SU-DHL-6 (cell line): ENCODE data around the gene ANKRD13A.

Experiments used
- H2AFZ ChIP-seq: fragments of 200-600 bp; sonication (generic); 2 replicates; pipeline ENCODE4 v1.6.1; 2014; ENCODE audit warnings: low read depth, mild to moderate bottlenecking, moderate library complexity, mixed read lengths, antibody characterized with exemption, low read length; ENCODE audit not compliant: severe bottlenecking
- H3F3A ChIP-seq: fragments of 200-600 bp; shearing (Covaris generic); 2 replicates; pipeline ENCODE4 v1.6.0; 2016; ENCODE audit warnings: antibody characterized with exemption, mild to moderate bottlenecking; ENCODE audit not compliant: insufficient read depth
- H3K27ac ChIP-seq: fragments of 200-600 bp; sonication (generic); 2 replicates; pipeline ENCODE4 v1.5.1; 2016; ENCODE audit warnings: low read depth, mild to moderate bottlenecking, low read length, moderate library complexity, mixed read lengths
- H3K27me3 ChIP-seq: fragments of 200-600 bp; sonication (generic), shearing (Covaris generic); 2 replicates; pipeline ENCODE4 v1.6.0; 2014; ENCODE audit warnings: mild to moderate bottlenecking, low read length
- H3K36me3 ChIP-seq: fragments of 200-600 bp; sonication (generic); 2 replicates; pipeline ENCODE4 v1.6.1; 2014; ENCODE audit warnings: mild to moderate bottlenecking, low read length, mixed read lengths
- H3K4me2 ChIP-seq: fragments of 300-600, 200-600 bp; shearing (Covaris generic), sonication (generic); 2 replicates; pipeline ENCODE4 v1.6.0; 2014; ENCODE audit warnings: low read length, low read depth, mild to moderate bottlenecking; ENCODE audit not compliant: poor library complexity, severe bottlenecking
- H3K4me3 ChIP-seq: fragments of 200-600 bp; sonication (generic); 2 replicates; pipeline ENCODE4 v1.5.1; 2014; ENCODE audit warnings: antibody characterized with exemption, low read length, mild to moderate bottlenecking, mixed read lengths; ENCODE audit not compliant: insufficient read depth, poor library complexity, severe bottlenecking
- H3K79me2 ChIP-seq: fragments of 200-600 bp; sonication (generic); 2 replicates; pipeline ENCODE4 v1.6.1; 2014; ENCODE audit warnings: mild to moderate bottlenecking, low read length, moderate library complexity; ENCODE audit not compliant: insufficient read depth
- H3K9ac ChIP-seq: fragments of 200-600 bp; sonication (generic); 2 replicates; pipeline ENCODE4 v1.7.0; 2014; ENCODE audit warnings: mild to moderate bottlenecking, low read length
- H3K9me2 ChIP-seq: fragments of 200-600 bp; sonication (generic); replicated peaks from 2 replicates; pipeline ENCODE4 v1.6.1; 2014; ENCODE audit warnings: low read length; ENCODE audit not compliant: insufficient read depth
- H3K9me3 ChIP-seq: fragments of 200-600 bp; sonication (generic); 2 replicates; pipeline ENCODE4 v1.6.1; 2014; ENCODE audit warnings: low read length, mixed read lengths; ENCODE audit not compliant: insufficient read depth
- H4K20me1 ChIP-seq: fragments of 200-600 bp; sonication (generic); 2 replicates; pipeline ENCODE4 v1.6.1; 2014; ENCODE audit warnings: low read depth, mild to moderate bottlenecking, antibody characterized with exemption, low read length, moderate library complexity, mixed read lengths
- CTCF ChIP-seq: fragments of 200-600 bp; sonication (generic); IDR thresholded peaks from one replicate; pipeline ENCODE4 v1.5.1; 2017; ENCODE audit warnings: antibody characterized with exemption, mild to moderate bottlenecking, low read length, moderate library complexity; ENCODE audit not compliant: insufficient read depth, poor library complexity, severe bottlenecking
- EZH2phosphoT487 ChIP-seq: fragments of 200-600 bp; sonication (generic), shearing (Covaris generic); conservative IDR thresholded peaks from 2 replicates; pipeline ENCODE4 v1.6.1; 2018; ENCODE audit warnings: mild to moderate bottlenecking, antibody characterized with exemption, low read length, moderate library complexity, mixed read lengths

Gene ANKRD13A

GRCh38 chr12:109988903-109989302 lies 10.3 kb upstream of the ANKRD13A start:
- Histone ChIP-seq H3K36me3 (peaks cover 38% of the 10 kb centered on the region), H3K79me2 (peaks cover 68% of the 10 kb centered on the region)

GRCh38 chr12:109989380-109989779 lies 9.8 kb upstream of the ANKRD13A start:
- H3K27me3 ChIP-seq, result no peaks in the 10 kb centered on the region
- H3F3A ChIP-seq, result peaks cover 7% of the 10 kb centered on the region
- no peak overlapping the region for H3K9ac ChIP-seq
- peaks cover 38% of the 10 kb centered on the region for H3K36me3 ChIP-seq
- no peak overlapping the region for H3K4me3 ChIP-seq
- H3K9me2 ChIP-seq, result no peaks in the 10 kb centered on the region
- H2AFZ ChIP-seq, result no peak overlapping the region
- peaks cover 72% of the 10 kb centered on the region for H3K79me2 ChIP-seq
- H4K20me1 ChIP-seq, result peaks cover 7% of the 10 kb centered on the region; the same call in 1 of the 2 replicates
- H3K4me2 ChIP-seq, result no peak overlapping the region
- no peaks in the 10 kb centered on the region for H3K9me3 ChIP-seq
- no peak for TF ChIP-seq CTCF
- no peak for TF ChIP-seq EZH2phosphoT487
- no peak overlapping the region for H3K27ac ChIP-seq

More at GRCh38 chr12:109988903-109989302, 10.3 kb upstream of the ANKRD13A start:
- Histone ChIP-seq H3K9me3 (no peaks in the 10 kb centered on the region), H3K4me2 (no peak overlapping the region), H3K9ac (no peak overlapping the region), H3K27me3 (no peaks in the 10 kb centered on the region), H3K27ac (no peak overlapping the region), H3F3A (peaks cover 2% of the 10 kb centered on the region; the same call in 1 of the 2 replicates), H3K9me2 (no peaks in the 10 kb centered on the region), H2AFZ (no peak overlapping the region), H3K4me3 (no peak overlapping the region), H4K20me1 (peaks cover 3% of the 10 kb centered on the region; the same call in 1 of the 2 replicates)
- TF ChIP-seq EZH2phosphoT487, result no peak
- no peak for TF ChIP-seq CTCF

- H3K79me2 ChIP-seq, result peaks cover 83% of the 10 kb centered on the region
- no peaks in the 10 kb centered on the region for H3K27me3 ChIP-seq
- H3K4me3 ChIP-seq, result no peak overlapping the region
- peaks cover 22% of the 10 kb centered on the region for H3F3A ChIP-seq
- H3K9me2 ChIP-seq, result no peaks in the 10 kb centered on the region
- H3K36me3 ChIP-seq, result peaks cover 30% of the 10 kb centered on the region
- H4K20me1 ChIP-seq, result peaks cover 7% of the 10 kb centered on the region; the same call in 1 of the 2 replicates
- no peak overlapping the region for H3K4me2 ChIP-seq
- H3K27ac ChIP-seq, result no peak overlapping the region
- H3K9ac ChIP-seq, result no peak overlapping the region
- TF ChIP-seq EZH2phosphoT487 (no peak), CTCF (no peak)
- no peaks in the 10 kb centered on the region for H3K9me3 ChIP-seq
- H2AFZ ChIP-seq, result no peak overlapping the region
Observed at GRCh38 chr12:109991586-109991985, 7.6 kb upstream of the ANKRD13A start.
